ENCODE results near the gene KANK2. TPM values are rescaled to one million over a fixed set of nuclear protein-coding genes. Genes with fewer than 3 reads are reported as not detected.
A peak's percentile ranks its signal among the peaks of the same experiment; 100 is the strongest.

The KANK2 gene
- total and polyA plus RNA-seq, 2 of the 13 experiments (the other 11 are each of a cell fraction or from before 2014, with no cell fraction given) = 5.7 to 12.9 TPM

- TF ChIP-seq, protein P1, sequence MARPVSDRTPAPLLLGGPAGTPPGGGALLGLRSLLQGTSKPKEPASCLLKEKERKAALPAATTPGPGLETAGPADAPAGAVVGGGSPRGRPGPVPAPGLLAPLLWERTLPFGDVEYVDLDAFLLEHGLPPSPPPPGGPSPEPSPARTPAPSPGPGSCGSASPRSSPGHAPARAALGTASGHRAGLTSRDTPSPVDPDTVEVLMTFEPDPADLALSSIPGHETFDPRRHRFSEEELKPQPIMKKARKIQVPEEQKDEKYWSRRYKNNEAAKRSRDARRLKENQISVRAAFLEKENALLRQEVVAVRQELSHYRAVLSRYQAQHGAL (CRISPR knock-in tag; IDR thresholded peaks at IDR 0.05; ENCODE audit: not compliant biosample characterization) = no peak
- no peak for TF ChIP-seq ZFP62 (CRISPR knock-in tag; IDR thresholded peaks at IDR 0.05)
- TF ChIP-seq ZNF672 (CRISPR knock-in tag; IDR thresholded peaks at IDR 0.05) = 0 out of 2 replicates have a peak, but pooled peaks have one; percentile 47
- TF ChIP-seq CSRNP1 (CRISPR knock-in tag; IDR thresholded peaks at IDR 0.05) = peak; percentile 41; the same call in 1 of the 2 replicates
- TF ChIP-seq ETV5 (CRISPR knock-in tag; IDR thresholded peaks at IDR 0.05; ENCODE audit: borderline replicate concordance) = peak; percentile 98
- no peak for TF ChIP-seq NCOA5 (CRISPR knock-in tag; IDR thresholded peaks at IDR 0.05)
- TF ChIP-seq, protein P2, sequence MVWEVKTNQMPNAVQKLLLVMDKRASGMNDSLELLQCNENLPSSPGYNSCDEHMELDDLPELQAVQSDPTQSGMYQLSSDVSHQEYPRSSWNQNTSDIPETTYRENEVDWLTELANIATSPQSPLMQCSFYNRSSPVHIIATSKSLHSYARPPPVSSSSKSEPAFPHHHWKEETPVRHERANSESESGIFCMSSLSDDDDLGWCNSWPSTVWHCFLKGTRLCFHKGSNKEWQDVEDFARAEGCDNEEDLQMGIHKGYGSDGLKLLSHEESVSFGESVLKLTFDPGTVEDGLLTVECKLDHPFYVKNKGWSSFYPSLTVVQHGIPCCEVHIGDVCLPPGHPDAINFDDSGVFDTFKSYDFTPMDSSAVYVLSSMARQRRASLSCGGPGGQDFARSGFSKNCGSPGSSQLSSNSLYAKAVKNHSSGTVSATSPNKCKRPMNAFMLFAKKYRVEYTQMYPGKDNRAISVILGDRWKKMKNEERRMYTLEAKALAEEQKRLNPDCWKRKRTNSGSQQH (CRISPR knock-in tag; IDR thresholded peaks at IDR 0.05; ENCODE audit: low read depth) = peak; percentile 81; the same call in 1 of the 2 replicates
- no peak for TF ChIP-seq ZFP36 (IDR thresholded peaks at IDR 0.05; ENCODE audit: borderline replicate concordance, low read depth, low read length, partially characterized antibody)
- TF ChIP-seq NR2F2 (IDR thresholded peaks at IDR 0.05; ENCODE audit: borderline replicate concordance, low read depth) = peak; percentile 91; the same call in 1 of the 2 replicates
- TF ChIP-seq CBFB (CRISPR knock-in tag; IDR thresholded peaks at IDR 0.05) = peak; percentile 82; the same call in 1 of the 2 replicates
- TF ChIP-seq SUZ12 (IDR thresholded peaks at IDR 0.05; ENCODE audit: low read depth, low read length) = no peak
- peak; percentile 97 for TF ChIP-seq NFKBIZ (CRISPR knock-in tag; IDR thresholded peaks at IDR 0.05)
- TF ChIP-seq ZNF770 (CRISPR knock-in tag; IDR thresholded peaks at IDR 0.05) = peak; percentile 66; the same call in 1 of the 2 replicates
- TF ChIP-seq, protein P3, sequence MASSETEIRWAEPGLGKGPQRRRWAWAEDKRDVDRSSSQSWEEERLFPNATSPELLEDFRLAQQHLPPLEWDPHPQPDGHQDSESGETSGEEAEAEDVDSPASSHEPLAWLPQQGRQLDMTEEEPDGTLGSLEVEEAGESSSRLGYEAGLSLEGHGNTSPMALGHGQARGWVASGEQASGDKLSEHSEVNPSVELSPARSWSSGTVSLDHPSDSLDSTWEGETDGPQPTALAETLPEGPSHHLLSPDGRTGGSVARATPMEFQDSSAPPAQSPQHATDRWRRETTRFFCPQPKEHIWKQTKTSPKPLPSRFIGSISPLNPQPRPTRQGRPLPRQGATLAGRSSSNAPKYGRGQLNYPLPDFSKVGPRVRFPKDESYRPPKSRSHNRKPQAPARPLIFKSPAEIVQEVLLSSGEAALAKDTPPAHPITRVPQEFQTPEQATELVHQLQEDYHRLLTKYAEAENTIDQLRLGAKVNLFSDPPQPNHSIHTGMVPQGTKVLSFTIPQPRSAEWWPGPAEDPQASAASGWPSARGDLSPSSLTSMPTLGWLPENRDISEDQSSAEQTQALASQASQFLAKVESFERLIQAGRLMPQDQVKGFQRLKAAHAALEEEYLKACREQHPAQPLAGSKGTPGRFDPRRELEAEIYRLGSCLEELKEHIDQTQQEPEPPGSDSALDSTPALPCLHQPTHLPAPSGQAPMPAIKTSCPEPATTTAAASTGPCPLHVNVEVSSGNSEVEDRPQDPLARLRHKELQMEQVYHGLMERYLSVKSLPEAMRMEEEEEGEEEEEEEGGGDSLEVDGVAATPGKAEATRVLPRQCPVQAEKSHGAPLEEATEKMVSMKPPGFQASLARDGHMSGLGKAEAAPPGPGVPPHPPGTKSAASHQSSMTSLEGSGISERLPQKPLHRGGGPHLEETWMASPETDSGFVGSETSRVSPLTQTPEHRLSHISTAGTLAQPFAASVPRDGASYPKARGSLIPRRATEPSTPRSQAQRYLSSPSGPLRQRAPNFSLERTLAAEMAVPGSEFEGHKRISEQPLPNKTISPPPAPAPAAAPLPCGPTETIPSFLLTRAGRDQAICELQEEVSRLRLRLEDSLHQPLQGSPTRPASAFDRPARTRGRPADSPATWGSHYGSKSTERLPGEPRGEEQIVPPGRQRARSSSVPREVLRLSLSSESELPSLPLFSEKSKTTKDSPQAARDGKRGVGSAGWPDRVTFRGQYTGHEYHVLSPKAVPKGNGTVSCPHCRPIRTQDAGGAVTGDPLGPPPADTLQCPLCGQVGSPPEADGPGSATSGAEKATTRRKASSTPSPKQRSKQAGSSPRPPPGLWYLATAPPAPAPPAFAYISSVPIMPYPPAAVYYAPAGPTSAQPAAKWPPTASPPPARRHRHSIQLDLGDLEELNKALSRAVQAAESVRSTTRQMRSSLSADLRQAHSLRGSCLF (CRISPR knock-in tag; IDR thresholded peaks at IDR 0.05; ENCODE audit: borderline replicate concordance) = no peak
- TF ChIP-seq ZNF350 (CRISPR knock-in tag; IDR thresholded peaks at IDR 0.05; ENCODE audit: borderline replicate concordance, low read depth) = peak; percentile 99
- peak; percentile 79; the same call in 1 of the 2 replicates for TF ChIP-seq ZNF564 (CRISPR knock-in tag; IDR thresholded peaks at IDR 0.05)
- TF ChIP-seq RAD51 (IDR thresholded peaks at IDR 0.05; ENCODE audit: borderline replicate concordance) = no peak
- peak; percentile 94 for TF ChIP-seq ZNF644 (CRISPR knock-in tag; IDR thresholded peaks at IDR 0.05; ENCODE audit: low read depth)
Measured at GRCh38 chr19:11239377-11240000, 42.1 kb upstream of the KANK2 start, which contains the start of gene ANGPTL8 (continued).

Measured in HepG2 (cell line).